Adipocyte (in vitro differentiated cells): ENCODE results near the gene ATG2B.

ENCODE experiments used
- DNase-seq: peaks from one replicate; pipeline ENCODE4 v3.0.0-alpha.2; 2015; ENCODE audit warnings: low read depth
- H3K27me3 ChIP-seq: replicated peaks from 2 replicates; pipeline ENCODE4 v1.7.0; 2013; ENCODE audit warnings: mild to moderate bottlenecking, low read length, moderate library complexity; ENCODE audit not compliant: control insufficient read depth, insufficient read depth
- H3K36me3 ChIP-seq: 2 replicates; pipeline ENCODE4 v1.7.0; 2013; ENCODE audit warnings: low read length, mild to moderate bottlenecking, moderate library complexity; ENCODE audit not compliant: control insufficient read depth, insufficient read depth, severe bottlenecking
- H3K4me1 ChIP-seq: 2 replicates; pipeline ENCODE4 v1.7.0; 2013; ENCODE audit warnings: mild to moderate bottlenecking, low read length, moderate library complexity; ENCODE audit not compliant: control insufficient read depth, insufficient read depth
- H3K4me3 ChIP-seq: 2 replicates; pipeline ENCODE4 v1.7.0; 2013; ENCODE audit warnings: mild to moderate bottlenecking, low read length, moderate library complexity
- H3K9ac ChIP-seq: 2 replicates; pipeline ENCODE4 v1.7.0; 2013; ENCODE audit warnings: mild to moderate bottlenecking, low read length, moderate library complexity
- H3K9me3 ChIP-seq: 2 replicates; pipeline ENCODE4 v1.7.0; 2013; ENCODE audit warnings: mild to moderate bottlenecking, low read length, moderate library complexity; ENCODE audit not compliant: control insufficient read depth

ATG2B gene

GRCh38 chr14:96309133-96309895 is 53.8 kb downstream of the ATG2B start:
- Histone ChIP-seq H3K36me3 (peaks cover 82% of the 10 kb centered on the region), H3K27me3 (no peaks in the 10 kb centered on the region), H3K4me3 (no peak overlapping the region), H3K9me3 (no peaks in the 10 kb centered on the region), H3K4me1 (no peaks in the 10 kb centered on the region), H3K9ac (no peak overlapping the region)
- DNase-seq, result no peak

- DNase-seq, result no peak
- no peak overlapping the region for H3K9ac ChIP-seq
- H3K27me3 ChIP-seq, result no peaks in the 10 kb centered on the region
- H3K9me3 ChIP-seq, result no peaks in the 10 kb centered on the region
- H3K36me3 ChIP-seq, result peaks cover 82% of the 10 kb centered on the region
- no peaks in the 10 kb centered on the region for H3K4me1 ChIP-seq
- no peak overlapping the region for H3K4me3 ChIP-seq
These were observed 55.7 kb downstream of the ATG2B start for GRCh38 chr14:96307434-96307833.

GRCh38 chr14:96304956-96305355 is 58.2 kb downstream of the ATG2B start:
- DNase-seq, result no peak
- H3K4me1 ChIP-seq, result no peaks in the 10 kb centered on the region
- H3K9me3 ChIP-seq, result no peaks in the 10 kb centered on the region
- H3K36me3 ChIP-seq, result peaks cover 79% of the 10 kb centered on the region
- H3K4me3 ChIP-seq, result no peak overlapping the region
- H3K9ac ChIP-seq, result no peak overlapping the region
- no peaks in the 10 kb centered on the region for H3K27me3 ChIP-seq

GRCh38 chr14:96303981-96304380 is 59.2 kb downstream of the ATG2B start:
- peaks cover 77% of the 10 kb centered on the region for H3K36me3 ChIP-seq
- H3K4me3 ChIP-seq, result no peak overlapping the region
- no peaks in the 10 kb centered on the region for H3K27me3 ChIP-seq
- no peaks in the 10 kb centered on the region for H3K9me3 ChIP-seq
- no peak for DNase-seq
- H3K4me1 ChIP-seq, result no peaks in the 10 kb centered on the region
- no peak overlapping the region for H3K9ac ChIP-seq

- no peak for DNase-seq
- peaks cover 57% of the 10 kb centered on the region for H3K36me3 ChIP-seq
- H3K27me3 ChIP-seq, result no peaks in the 10 kb centered on the region
- no peaks in the 10 kb centered on the region for H3K4me1 ChIP-seq
- H3K9me3 ChIP-seq, result no peaks in the 10 kb centered on the region
- H3K4me3 ChIP-seq, result no peak overlapping the region
- H3K9ac ChIP-seq, result no peak overlapping the region
These were observed 63.7 kb downstream of the ATG2B start for GRCh38 chr14:96299441-96299840.

GRCh38 chr14:96297997-96298515 is 65.1 kb downstream of the ATG2B start:
- Histone ChIP-seq H3K27me3 (no peaks in the 10 kb centered on the region), H3K9ac (no peak overlapping the region), H3K9me3 (no peaks in the 10 kb centered on the region), H3K4me1 (peaks cover 9% of the 10 kb centered on the region), H3K4me3 (no peak overlapping the region), H3K36me3 (peaks cover 45% of the 10 kb centered on the region)
- no peak for DNase-seq

- Histone ChIP-seq H3K4me1 (peaks cover 9% of the 10 kb centered on the region), H3K4me3 (no peak overlapping the region), H3K36me3 (peaks cover 35% of the 10 kb centered on the region), H3K9me3 (no peaks in the 10 kb centered on the region), H3K9ac (no peak overlapping the region), H3K27me3 (no peaks in the 10 kb centered on the region)
- peak; percentile 73 for DNase-seq
These were observed 66.1 kb downstream of the ATG2B start for GRCh38 chr14:96297000-96297399.

GRCh38 chr14:96294246-96294645 is 68.9 kb downstream of the ATG2B start:
- DNase-seq, result no peak
- Histone ChIP-seq H3K4me3 (no peak overlapping the region), H3K4me1 (peaks cover 9% of the 10 kb centered on the region), H3K9ac (no peak overlapping the region), H3K9me3 (no peaks in the 10 kb centered on the region), H3K36me3 (peaks cover 38% of the 10 kb centered on the region), H3K27me3 (no peaks in the 10 kb centered on the region)

- Histone ChIP-seq H3K36me3 (peaks cover 45% of the 10 kb centered on the region), H3K9ac (no peak overlapping the region), H3K4me1 (peaks cover 8% of the 10 kb centered on the region), H3K9me3 (no peaks in the 10 kb centered on the region), H3K27me3 (no peaks in the 10 kb centered on the region), H3K4me3 (no peak overlapping the region)
- DNase-seq, result no peak
These were observed 75.3 kb downstream of the ATG2B start for GRCh38 chr14:96287856-96288255.

GRCh38 chr14:96286251-96286650 is 76.9 kb downstream of the ATG2B start:
- peaks cover 8% of the 10 kb centered on the region for H3K4me1 ChIP-seq
- peaks cover 50% of the 10 kb centered on the region for H3K36me3 ChIP-seq
- DNase-seq, result no peak
- H3K9ac ChIP-seq, result no peak overlapping the region
- no peak overlapping the region for H3K4me3 ChIP-seq
- no peaks in the 10 kb centered on the region for H3K9me3 ChIP-seq
- no peaks in the 10 kb centered on the region for H3K27me3 ChIP-seq

GRCh38 chr14:96285667-96286066 is 77.5 kb downstream of the ATG2B start:
- Histone ChIP-seq H3K4me3 (no peak overlapping the region), H3K27me3 (no peaks in the 10 kb centered on the region), H3K9ac (no peak overlapping the region), H3K36me3 (peaks cover 46% of the 10 kb centered on the region), H3K9me3 (no peaks in the 10 kb centered on the region), H3K4me1 (peaks cover 8% of the 10 kb centered on the region)
- DNase-seq, result no peak

GRCh38 chr14:96284430-96284829 is 78.7 kb downstream of the ATG2B start:
- Histone ChIP-seq H3K9ac (no peak overlapping the region), H3K9me3 (no peaks in the 10 kb centered on the region), H3K27me3 (no peaks in the 10 kb centered on the region), H3K4me1 (peaks cover 8% of the 10 kb centered on the region), H3K4me3 (no peak overlapping the region), H3K36me3 (peaks cover 33% of the 10 kb centered on the region)
- DNase-seq, result no peak
